ENCODE results near the gene UFC1. TPM values are rescaled to one million over a fixed set of nuclear protein-coding genes. Genes with fewer than 3 reads are reported as not detected.

The UFC1 gene
- total and polyA plus RNA-seq, 2 of the 13 experiments (the other 11 are each of a cell fraction or from before 2014, with no cell fraction given): 72.8 to 85.2 TPM

GRCh38 chr1:161165742-161166668 is 12.2 kb downstream of the UFC1 start, which contains the start of gene PPOX (continued):
- 0 out of 2 replicates have a peak, but pooled peaks have one; percentile 27 for TF ChIP-seq CSRNP1 (CRISPR knock-in tag; IDR thresholded peaks at IDR 0.05)
- no peak; the same call in 1 of the 2 replicates for TF ChIP-seq ATF3 (CRISPR knock-in tag; IDR thresholded peaks at IDR 0.05)
- peak; percentile 57 for TF ChIP-seq ATF1 (CRISPR knock-in tag; IDR thresholded peaks at IDR 0.05)
- 0 out of 2 replicates have a peak, but pooled peaks have one; percentile 11 for TF ChIP-seq THAP7 (CRISPR knock-in tag; IDR thresholded peaks at IDR 0.05)
- peak; percentile 47; the same call in 1 of the 2 replicates for TF ChIP-seq ZNF329 (CRISPR knock-in tag; IDR thresholded peaks at IDR 0.05; ENCODE audit: low read depth)
- TF ChIP-seq ZNF281 (CRISPR knock-in tag; IDR thresholded peaks at IDR 0.05; ENCODE audit: borderline replicate concordance): peak; percentile 21; the same call in 1 of the 2 replicates
- TF ChIP-seq PBX3 (CRISPR knock-in tag; IDR thresholded peaks at IDR 0.05; ENCODE audit: borderline replicate concordance): no peak
- TF ChIP-seq HMG20A (CRISPR knock-in tag; IDR thresholded peaks at IDR 0.05; ENCODE audit: borderline replicate concordance): no peak
- TF ChIP-seq TARDBP (CRISPR knock-in tag; IDR thresholded peaks at IDR 0.05): no peak; the same call in 1 of the 2 replicates
- peak; percentile 16; the same call in 1 of the 2 replicates for TF ChIP-seq HNF4A (CRISPR knock-in tag; IDR thresholded peaks at IDR 0.05)
- peak; percentile 61 for TF ChIP-seq CTCF (CRISPR knock-in tag; IDR thresholded peaks at IDR 0.05)
- TF ChIP-seq MED1 (CRISPR knock-in tag; IDR thresholded peaks at IDR 0.05): peak; percentile 46
- TF ChIP-seq TEAD2 (CRISPR knock-in tag; IDR thresholded peaks at IDR 0.05): no peak
- TF ChIP-seq ZNF713 (CRISPR knock-in tag; IDR thresholded peaks at IDR 0.05): 0 out of 2 replicates have a peak, but pooled peaks have one; percentile 52
- no peak for TF ChIP-seq TEAD3 (CRISPR knock-in tag; optimal IDR thresholded peaks at IDR 0.05; ENCODE audit: borderline replicate concordance)
- no peak for TF ChIP-seq ZNF614 (CRISPR knock-in tag; IDR thresholded peaks at IDR 0.05; ENCODE audit: borderline replicate concordance)
- no peak for TF ChIP-seq RFX3 (CRISPR knock-in tag; IDR thresholded peaks at IDR 0.05)
- TF ChIP-seq TIGD3 (CRISPR knock-in tag; IDR thresholded peaks at IDR 0.05; ENCODE audit: borderline replicate concordance): no peak

All from HepG2 (cell line).